Mesenchymal stem cell (in vitro differentiated cells and primary cell): Measurements from ENCODE around the gene TPSG1.

Experiments used
- DNase-seq: peaks from one replicate; pipeline ENCODE4 v3.0.0-alpha.2; 2013
- H2AFZ ChIP-seq: one replicate; pipeline ENCODE4 v1.6.1; 2013; ENCODE audit warnings: low read depth, mild to moderate bottlenecking, control low read depth, inconsistent platforms, low read length, moderate library complexity
- H2AK5ac ChIP-seq: 2 replicates; pipeline ENCODE4 v1.6.1; 2013; ENCODE audit warnings: low read length, moderate library complexity, mild to moderate bottlenecking, inconsistent platforms; ENCODE audit not compliant: severe bottlenecking
- H2BK120ac ChIP-seq: one replicate; pipeline ENCODE4 v1.6.1; 2013; ENCODE audit warnings: low read depth, mild to moderate bottlenecking, inconsistent platforms, low read length, moderate library complexity
- H2BK12ac ChIP-seq, 2 experiments: one replicate each; pipeline ENCODE4 v1.6.1; 2013; ENCODE audit warnings: inconsistent platforms in 2 of 2, low read length in 2 of 2, mild to moderate bottlenecking in 2 of 2, moderate library complexity in 2 of 2, control low read depth in 1 of 2
- H2BK15ac ChIP-seq: one replicate; pipeline ENCODE4 v1.6.1; 2013; ENCODE audit warnings: mild to moderate bottlenecking, low read depth, inconsistent platforms; ENCODE audit not compliant: poor library complexity, severe bottlenecking
- H2BK5ac ChIP-seq: 2 replicates; pipeline ENCODE4 v1.6.1; 2013; ENCODE audit warnings: low read depth, mild to moderate bottlenecking, low read length, control low read depth, inconsistent platforms; ENCODE audit not compliant: poor library complexity, severe bottlenecking
- H3K14ac ChIP-seq, 2 experiments: one replicate each; pipeline ENCODE4 v1.6.1; 2013; ENCODE audit warnings: inconsistent platforms in 2 of 2, low read length in 2 of 2, control low read depth in 1 of 2, mild to moderate bottlenecking in 1 of 2, moderate library complexity in 1 of 2
- H3K18ac ChIP-seq, 2 experiments: one replicate each; pipeline ENCODE4 v1.6.1; 2013; ENCODE audit warnings: inconsistent platforms in 2 of 2, low read length in 2 of 2, control low read depth in 1 of 2, low read depth in 1 of 2, mild to moderate bottlenecking in 1 of 2
- H3K23ac ChIP-seq, 2 experiments: one replicate each; pipeline ENCODE4 v1.6.1; 2013; ENCODE audit warnings: inconsistent platforms in 2 of 2, low read length in 2 of 2, mild to moderate bottlenecking in 2 of 2, moderate library complexity in 2 of 2, control low read depth in 1 of 2
- H3K27ac ChIP-seq: 2 replicates; pipeline ENCODE4 v1.5.1; 2013; ENCODE audit warnings: mild to moderate bottlenecking, moderate library complexity, low read length, control low read depth, inconsistent platforms; ENCODE audit not compliant: poor library complexity, severe bottlenecking
- H3K27me3 ChIP-seq, 2 experiments: 2 replicates each; pipeline versions ENCODE4 v1.6.1 to v1.7.0; 2013; ENCODE audit warnings: low read length in 2 of 2, mild to moderate bottlenecking in 2 of 2, moderate library complexity in 2 of 2, control low read depth in 1 of 2, inconsistent platforms in 1 of 2; ENCODE audit not compliant: control insufficient read depth in 1 of 2, insufficient read depth in 1 of 2
- H3K36me3 ChIP-seq, 2 experiments: 2 replicates each; pipeline versions ENCODE4 v1.6.1 to v1.7.0; 2013; ENCODE audit warnings: low read length in 2 of 2, control low read depth in 1 of 2, inconsistent platforms in 1 of 2, low read depth in 1 of 2, mild to moderate bottlenecking in 1 of 2; ENCODE audit not compliant: insufficient read depth in 2 of 2, control insufficient read depth in 1 of 2
- H3K4ac ChIP-seq, 2 experiments: one replicate each; pipeline ENCODE4 v1.6.1; 2013; ENCODE audit warnings: inconsistent platforms in 2 of 2, low read length in 2 of 2, mild to moderate bottlenecking in 2 of 2, moderate library complexity in 2 of 2, control low read depth in 1 of 2, low read depth in 1 of 2
- H3K4me1 ChIP-seq: 2 replicates; pipeline ENCODE4 v1.6.1; 2013; ENCODE audit warnings: low read depth, low read length, control low read depth; ENCODE audit not compliant: control insufficient read depth, insufficient read depth
- H3K4me2 ChIP-seq: 2 replicates; pipeline ENCODE4 v1.6.1; 2013; ENCODE audit warnings: low read length, mild to moderate bottlenecking, inconsistent platforms; ENCODE audit not compliant: poor library complexity, severe bottlenecking
- H3K4me3 ChIP-seq, 2 experiments: 2 replicates each; pipeline versions ENCODE4 v1.5.1 to v1.7.0; 2013; ENCODE audit warnings: low read length in 2 of 2, mild to moderate bottlenecking in 2 of 2, control low read depth in 1 of 2, low read depth in 1 of 2; ENCODE audit not compliant: insufficient read depth in 1 of 2
- H3K79me1 ChIP-seq: replicated peaks from 2 replicates; pipeline ENCODE4 v1.6.1; 2013; ENCODE audit warnings: mild to moderate bottlenecking, control low read depth, low read length, inconsistent platforms; ENCODE audit not compliant: poor library complexity, severe bottlenecking
- H3K9ac ChIP-seq: 2 replicates; pipeline ENCODE4 v1.7.0; 2013; ENCODE audit warnings: mild to moderate bottlenecking, low read length, moderate library complexity
- H3K9me3 ChIP-seq: 2 replicates; pipeline ENCODE4 v1.7.0; 2013; ENCODE audit warnings: mild to moderate bottlenecking, low read length; ENCODE audit not compliant: control insufficient read depth
- H4K8ac ChIP-seq: one replicate; pipeline ENCODE4 v1.6.1; 2013; ENCODE audit warnings: inconsistent platforms, mild to moderate bottlenecking, low read length, moderate library complexity
- H4K91ac ChIP-seq: one replicate; pipeline ENCODE4 v1.6.1; 2013; ENCODE audit warnings: mild to moderate bottlenecking, low read length, inconsistent platforms
- WGBS: methylation state at CpG from one replicate; pipeline ENCODE4 v1.1.7; 2013; ENCODE audit warnings: mixed read lengths; 5-methylcytosine and 5-hydroxymethylcytosine counted together

TPSG1 gene

GRCh38 chr16:1182950-1183907 lies 41.8 kb downstream of the TPSG1 start:
- no peaks in the 10 kb centered on the region for H3K79me1 ChIP-seq
- H2BK12ac ChIP-seq: peak overlapping the region; percentile 55 to 96
- H3K18ac ChIP-seq: peak overlapping the region; percentile 69 to 82
- H3K4me2 ChIP-seq: peak overlapping the region; percentile 64
- peaks cover 0 to 27% of the 10 kb centered on the region in 2 experiments for H3K27me3 ChIP-seq
- peak overlapping the region in 1 of 2 experiments; percentile 37 for H3K4me3 ChIP-seq
- H3K27ac ChIP-seq: peak overlapping the region; percentile 71
- peak; percentile 67 for DNase-seq
- WGBS: 68% methylated on average over 43 of the region's 45 CpGs
- no peaks in the 10 kb centered on the region for H3K9me3 ChIP-seq
- peak overlapping the region; percentile 57 for H4K8ac ChIP-seq
- peak overlapping the region; percentile 79 for H2BK5ac ChIP-seq
- H2AK5ac ChIP-seq: peak overlapping the region; percentile 97
- peak overlapping the region in 1 of 2 experiments; percentile 85 for H3K14ac ChIP-seq
- no peak overlapping the region for H3K23ac ChIP-seq
- H2AFZ ChIP-seq: no peak overlapping the region
- H2BK15ac ChIP-seq: peak overlapping the region; percentile 87
- peak overlapping the region; percentile 97 for H4K91ac ChIP-seq
- peaks cover 0 to 4% of the 10 kb centered on the region in 2 experiments for H3K36me3 ChIP-seq
- H3K9ac ChIP-seq: no peak overlapping the region
- peak overlapping the region; percentile 57 to 88 for H3K4ac ChIP-seq
- H3K4me1 ChIP-seq: peaks cover 46% of the 10 kb centered on the region
- peak overlapping the region; percentile 89 for H2BK120ac ChIP-seq

- peak overlapping the region; percentile 57 to 88 for H3K4ac ChIP-seq
- DNase-seq: peak; percentile 81
Measured at GRCh38 chr16:1182316-1182671, 42.8 kb downstream of the TPSG1 start.

GRCh38 chr16:1181404-1182315 lies 43.4 kb downstream of the TPSG1 start:
- peak overlapping the region; percentile 34 to 91 for H2BK12ac ChIP-seq
- peak overlapping the region; percentile 78 for H4K8ac ChIP-seq
- peak overlapping the region in 1 of 2 experiments; percentile 0 for H3K14ac ChIP-seq
- H3K18ac ChIP-seq: peak overlapping the region; percentile 61 to 69
- no peaks in the 10 kb centered on the region for H3K9me3 ChIP-seq
- peak overlapping the region; percentile 60 for H3K4me2 ChIP-seq
- H2BK5ac ChIP-seq: peak overlapping the region; percentile 81
- peak overlapping the region; percentile 90 for H2AK5ac ChIP-seq
- no peak overlapping the region for H3K23ac ChIP-seq
- H3K27me3 ChIP-seq: peaks cover 0 to 29% of the 10 kb centered on the region in 2 experiments
- H2AFZ ChIP-seq: no peak overlapping the region
- H2BK15ac ChIP-seq: peak overlapping the region; percentile 60
- H3K27ac ChIP-seq: peak overlapping the region; percentile 73
- 82% methylated on average over 32 of the region's 39 CpGs for WGBS
- no peak overlapping the region for H3K9ac ChIP-seq
- no peaks in the 10 kb centered on the region for H3K79me1 ChIP-seq
- no peak overlapping the region for H3K4me3 ChIP-seq
- peak overlapping the region; percentile 54 for H2BK120ac ChIP-seq
- H4K91ac ChIP-seq: peak overlapping the region; percentile 71
- H3K4ac ChIP-seq: peak overlapping the region; percentile 33 to 84
- H3K36me3 ChIP-seq: peaks cover 0 to 4% of the 10 kb centered on the region in 2 experiments
- peaks cover 52% of the 10 kb centered on the region for H3K4me1 ChIP-seq
- DNase-seq: no peak

More at GRCh38 chr16:1182316-1182671, 42.8 kb downstream of the TPSG1 start:
- Histone ChIP-seq H2BK120ac (peak overlapping the region; percentile 89), H3K4me1 (peaks cover 49% of the 10 kb centered on the region), H2BK5ac (peak overlapping the region; percentile 79), H3K79me1 (no peaks in the 10 kb centered on the region), H2BK12ac (peak overlapping the region; percentile 34 to 91), H3K9me3 (no peaks in the 10 kb centered on the region), H3K9ac (peak overlapping the region; percentile 32), H3K23ac (no peak overlapping the region), H4K91ac (peak overlapping the region; percentile 71), H2AFZ (no peak overlapping the region), H3K27ac (peak overlapping the region; percentile 71), H2AK5ac (peak overlapping the region; percentile 97), H3K36me3 (peaks cover 0 to 4% of the 10 kb centered on the region in 2 experiments), H2BK15ac (peak overlapping the region; percentile 87), H3K4me2 (peak overlapping the region; percentile 64), H3K27me3 (peaks cover 0 to 27% of the 10 kb centered on the region in 2 experiments), H4K8ac (peak overlapping the region; percentile 35), H3K18ac (peak overlapping the region; percentile 69 to 82), H3K4me3 (peak overlapping the region in 1 of 2 experiments; percentile 37), H3K14ac (no peak overlapping the region)
- WGBS: 36% methylated on average over 19 of the region's 19 CpGs
